CD4-positive, CD25-positive, alpha-beta regulatory T cell (primary cell): ENCODE results near the gene CNPY4. TPM values are rescaled to one million over a fixed set of nuclear protein-coding genes. Genes with fewer than 3 reads are reported as not detected.

ENCODE experiments used
- ATAC-seq, 2 donors: fragments of 150-1000 bp; cut with Tn5 transposase; one replicate each; pipeline ENCODE4 v1.10.0; 2021; ENCODE audit warnings: low read depth in 2 of 2, moderate number of reproducible peaks in 2 of 2, moderate library complexity in 1 of 2
- DNase-seq, 3 donors: peaks; one replicate each; pipeline versions ENCODE4 v3.0.0 to v3.0.0-alpha.2; 2012 to 2022; ENCODE audit warnings: mixed read lengths in 1 of 3
- H3K27ac ChIP-seq: one replicate; pipeline ENCODE4 v1.7.0; 2013; ENCODE audit warnings: mild to moderate bottlenecking, low read length; ENCODE audit not compliant: insufficient read depth, poor library complexity, severe bottlenecking
- H3K27me3 ChIP-seq: one replicate; pipeline ENCODE4 v1.7.0; 2013; ENCODE audit warnings: low read length; ENCODE audit not compliant: control insufficient read depth, insufficient read depth
- H3K36me3 ChIP-seq: one replicate; pipeline ENCODE4 v1.7.0; 2013; ENCODE audit warnings: mild to moderate bottlenecking, low read length, moderate library complexity; ENCODE audit not compliant: control insufficient read depth, insufficient read depth
- H3K4me1 ChIP-seq: 2 replicates; pipeline ENCODE4 v1.7.0; 2013; ENCODE audit warnings: mild to moderate bottlenecking, low read length; ENCODE audit not compliant: insufficient read depth, control insufficient read depth, poor library complexity, severe bottlenecking
- H3K4me3 ChIP-seq: one replicate; pipeline ENCODE4 v1.7.0; 2013; ENCODE audit warnings: low read depth, mild to moderate bottlenecking, low read length, moderate library complexity
- H3K9me3 ChIP-seq, 2 experiments: 1 replicate in 1 of 2; 2 replicates in 1 of 2; pipeline ENCODE4 v1.7.0; 2013; ENCODE audit warnings: low read length in 2 of 2, mild to moderate bottlenecking in 1 of 2, moderate library complexity in 1 of 2; ENCODE audit not compliant: control insufficient read depth in 2 of 2
- H3K27ac Mint-ChIP-seq, 3 donors: one replicate each; pipeline ENCODE4 v1.8.0; 2020 to 2022; ENCODE audit warnings: mild to moderate bottlenecking in 3 of 3, mixed read lengths in 3 of 3, moderate library complexity in 2 of 3
- H3K27me3 Mint-ChIP-seq: one replicate; pipeline ENCODE4 v1.8.0; 2022; ENCODE audit warnings: mild to moderate bottlenecking, mixed read lengths
- H3K36me3 Mint-ChIP-seq: one replicate; pipeline ENCODE4 v1.8.0; 2020; ENCODE audit warnings: mixed read lengths
- H3K4me1 Mint-ChIP-seq, 4 donors: one replicate each; pipeline ENCODE4 v1.8.0; 2020 to 2022; ENCODE audit warnings: mixed read lengths in 4 of 4, mild to moderate bottlenecking in 1 of 4
- H3K4me3 Mint-ChIP-seq, 4 donors: one replicate each; pipeline ENCODE4 v1.8.0; 2020 to 2022; ENCODE audit warnings: mild to moderate bottlenecking in 4 of 4, mixed read lengths in 4 of 4, moderate library complexity in 3 of 4
- H3K9me3 Mint-ChIP-seq, 7 donors: one replicate each; pipeline ENCODE4 v1.8.0; 2020 to 2022; ENCODE audit warnings: mixed read lengths in 7 of 7, mild to moderate bottlenecking in 3 of 7, moderate library complexity in 2 of 7
- polyA plus RNA-seq, 4 donors: library from polyadenylated mRNA; unstranded; fragments of 300-500 nt; fragmentation: Illumina TruSeq; gene quantifications; one replicate each; pipeline ENCODE4 v1.2.3, GENCODE V29; 2021
- total RNA-seq: library from RNA; stranded (reverse); gene quantifications from one replicate; pipeline ENCODE4 v1.2.3, GENCODE V29; 2022

Gene CNPY4
- total and polyA plus RNA-seq, 5 donors from 2014 or later, result 14.1 to 20.7 (median 19.8) TPM

DNA sequence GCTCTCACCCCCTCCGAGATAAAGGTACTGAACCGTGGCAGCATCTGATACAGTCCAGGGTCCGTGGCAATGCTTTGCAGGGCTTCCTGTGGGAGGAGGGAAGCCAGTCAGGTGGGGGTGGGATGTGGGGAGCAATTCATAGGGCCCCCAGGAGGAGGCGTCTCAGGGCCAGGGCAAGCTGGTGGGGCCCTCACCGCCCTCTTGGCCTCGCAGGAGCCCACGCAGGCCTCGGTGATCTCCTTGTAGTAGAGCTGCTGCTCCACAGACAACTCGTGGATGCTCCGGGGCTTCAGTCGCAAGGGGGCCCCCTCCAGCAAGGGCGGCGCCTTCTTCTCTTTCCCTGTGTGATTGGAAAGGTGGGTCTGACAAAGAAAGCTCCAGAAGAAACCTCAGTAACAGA, 7.5 kb upstream of the CNPY4 start:
- no peaks in the 10 kb centered on the region for H3K9me3 Mint-ChIP-seq
- Histone ChIP-seq H3K4me3 (no peak overlapping the region), H3K27me3 (no peaks in the 10 kb centered on the region), H3K27ac (no peak overlapping the region), H3K9me3 (no peaks in the 10 kb centered on the region), H3K36me3 (peaks cover 48% of the 10 kb centered on the region), H3K4me1 (no peaks in the 10 kb centered on the region)
- H3K4me3 Mint-ChIP-seq, result no peak overlapping the region
- H3K27ac Mint-ChIP-seq, result no peak overlapping the region
- DNase-seq (no peak), ATAC-seq (no peak)
- peaks cover 23% of the 10 kb centered on the region for H3K36me3 Mint-ChIP-seq
- H3K27me3 Mint-ChIP-seq, result no peaks in the 10 kb centered on the region
- peaks cover 0 to 4% (median 0%) of the 10 kb centered on the region in 4 donors for H3K4me1 Mint-ChIP-seq

- peaks cover 12% of the 10 kb centered on the region for H3K36me3 Mint-ChIP-seq
- H3K27me3 ChIP-seq, result no peaks in the 10 kb centered on the region
- no peak overlapping the region for H3K4me3 ChIP-seq
- peaks cover 27% of the 10 kb centered on the region for H3K36me3 ChIP-seq
- H3K4me3 Mint-ChIP-seq, result no peak overlapping the region
- no peak overlapping the region for H3K27ac Mint-ChIP-seq
- H3K4me1 Mint-ChIP-seq, result peaks cover 0 to 16% (median 5%) of the 10 kb centered on the region in 4 donors
- no peaks in the 10 kb centered on the region for H3K9me3 Mint-ChIP-seq
- no peak overlapping the region for H3K27ac ChIP-seq
- no peaks in the 10 kb centered on the region for H3K9me3 ChIP-seq
- DNase-seq, result no peak
- H3K27me3 Mint-ChIP-seq, result no peaks in the 10 kb centered on the region
- H3K4me1 ChIP-seq, result peaks cover 15% of the 10 kb centered on the region
- no peak for ATAC-seq
Measured at GRCh38 chr7:100115026-100115425, 4.4 kb upstream of the CNPY4 start.

- DNase-seq (no peak), ATAC-seq (no peak)
- Mint-ChIP-seq H3K27ac (peak overlapping the region; percentile 97 to 100 (median 98)), H3K9me3 (no peaks in the 10 kb centered on the region), H3K4me3 (peak overlapping the region; percentile 95 to 99 (median 98)), H3K36me3 (no peaks in the 10 kb centered on the region), H3K4me1 (peaks cover 0 to 29% (median 13%) of the 10 kb centered on the region in 4 donors), H3K27me3 (peaks cover 5% of the 10 kb centered on the region)
- no peaks in the 10 kb centered on the region for H3K9me3 ChIP-seq
- peaks cover 23% of the 10 kb centered on the region for H3K4me1 ChIP-seq
- peaks cover 10% of the 10 kb centered on the region for H3K36me3 ChIP-seq
- peak overlapping the region; percentile 95 for H3K27ac ChIP-seq
- no peaks in the 10 kb centered on the region for H3K27me3 ChIP-seq
- H3K4me3 ChIP-seq, result peak overlapping the region; percentile 95
Measured at GRCh38 chr7:100118388-100119071, 904 bp upstream of the CNPY4 start.

- Mint-ChIP-seq H3K9me3 (no peaks in the 10 kb centered on the region), H3K4me3 (peak overlapping the region; percentile 95 to 99 (median 98)), H3K27me3 (peaks cover 5% of the 10 kb centered on the region), H3K4me1 (peaks cover 0 to 41% (median 21%) of the 10 kb centered on the region in 4 donors), H3K36me3 (no peaks in the 10 kb centered on the region), H3K27ac (peak overlapping the region; percentile 97 to 100 (median 98))
- Histone ChIP-seq H3K4me3 (peak overlapping the region; percentile 95), H3K27me3 (no peaks in the 10 kb centered on the region), H3K36me3 (peaks cover 5% of the 10 kb centered on the region), H3K9me3 (no peaks in the 10 kb centered on the region), H3K27ac (peak overlapping the region; percentile 95), H3K4me1 (peaks cover 33% of the 10 kb centered on the region)
- peak; percentile 61 to 81 (median 76) for DNase-seq
- ATAC-seq, result peak; percentile 66 to 69
Measured at GRCh38 chr7:100119970-100120732, 717 bp downstream of the CNPY4 start.

GRCh38 chr7:100120733-100121036, 1.3 kb downstream of the CNPY4 start:
- no peaks in the 10 kb centered on the region for H3K36me3 Mint-ChIP-seq
- H3K36me3 ChIP-seq, result peaks cover 5% of the 10 kb centered on the region
- H3K4me1 ChIP-seq, result peaks cover 37% of the 10 kb centered on the region
- H3K9me3 ChIP-seq, result no peaks in the 10 kb centered on the region
- H3K27ac Mint-ChIP-seq, result peak overlapping the region; percentile 97 to 100 (median 98)
- peaks cover 5% of the 10 kb centered on the region for H3K27me3 Mint-ChIP-seq
- H3K4me3 ChIP-seq, result peak overlapping the region; percentile 95
- no peaks in the 10 kb centered on the region for H3K27me3 ChIP-seq
- peak overlapping the region; percentile 95 for H3K27ac ChIP-seq
- H3K4me1 Mint-ChIP-seq, result peaks cover 0 to 46% (median 23%) of the 10 kb centered on the region in 4 donors
- peak overlapping the region; percentile 95 to 99 (median 98) for H3K4me3 Mint-ChIP-seq
- no peak for ATAC-seq
- no peak for DNase-seq
- no peaks in the 10 kb centered on the region for H3K9me3 Mint-ChIP-seq

DNA sequence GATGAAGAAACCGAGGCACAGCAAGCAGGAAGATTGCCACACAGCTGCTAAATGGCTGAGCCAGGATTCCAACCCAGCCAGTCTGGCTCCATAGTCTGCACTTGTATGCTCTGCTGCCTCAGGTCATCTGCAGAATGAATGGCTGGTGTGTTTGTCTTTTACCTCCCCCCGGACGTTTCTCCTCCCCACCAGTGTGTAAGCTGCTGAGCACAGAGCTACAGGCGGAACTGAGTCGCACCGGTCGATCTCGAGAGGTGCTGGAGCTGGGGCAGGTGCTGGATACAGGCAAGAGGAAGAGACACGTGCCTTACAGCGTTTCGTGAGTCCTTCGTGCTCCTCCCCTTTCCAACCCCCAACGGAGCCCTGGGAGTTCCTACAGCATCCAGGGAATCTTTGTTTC, 2.6 kb downstream of the CNPY4 start:
- Histone ChIP-seq H3K27me3 (no peaks in the 10 kb centered on the region), H3K4me1 (peaks cover 45% of the 10 kb centered on the region), H3K9me3 (no peaks in the 10 kb centered on the region), H3K4me3 (no peak overlapping the region), H3K36me3 (peaks cover 5% of the 10 kb centered on the region), H3K27ac (no peak overlapping the region)
- no peak for DNase-seq
- peak overlapping the region in 1 of 4 donors; percentile 51 for H3K4me3 Mint-ChIP-seq
- no peak for ATAC-seq
- no peak overlapping the region for H3K27ac Mint-ChIP-seq
- H3K36me3 Mint-ChIP-seq, result no peaks in the 10 kb centered on the region
- peaks cover 0 to 54% (median 28%) of the 10 kb centered on the region in 4 donors for H3K4me1 Mint-ChIP-seq
- H3K9me3 Mint-ChIP-seq, result no peaks in the 10 kb centered on the region
- peaks cover 5% of the 10 kb centered on the region for H3K27me3 Mint-ChIP-seq

DNA sequence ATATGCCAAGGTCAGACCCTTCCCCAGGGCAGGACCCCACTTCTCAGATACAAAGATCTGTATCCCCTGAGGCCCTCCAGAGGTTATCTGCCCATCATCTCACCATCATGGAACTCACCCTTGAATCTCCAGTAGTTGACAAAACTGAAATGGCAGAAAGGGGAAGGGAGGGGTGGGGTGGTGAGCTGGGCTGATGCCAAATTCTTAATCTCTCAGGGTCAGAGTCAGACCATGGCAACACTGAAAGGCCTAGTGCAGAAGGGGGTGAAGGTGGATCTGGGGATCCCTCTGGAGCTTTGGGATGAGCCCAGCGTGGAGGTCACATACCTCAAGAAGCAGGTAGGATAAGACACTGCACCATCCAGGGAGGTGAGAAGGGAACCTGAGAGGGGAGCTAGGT, 3.1 kb downstream of the CNPY4 start:
- H3K4me1 Mint-ChIP-seq, result peaks cover 0 to 54% (median 28%) of the 10 kb centered on the region in 4 donors
- H3K9me3 Mint-ChIP-seq, result no peaks in the 10 kb centered on the region

More for the DNA sequence above, 3.1 kb downstream of the CNPY4 start:
- Histone ChIP-seq H3K36me3 (peaks cover 5% of the 10 kb centered on the region), H3K4me3 (no peak overlapping the region), H3K27me3 (no peaks in the 10 kb centered on the region), H3K4me1 (peaks cover 46% of the 10 kb centered on the region), H3K27ac (no peak overlapping the region), H3K9me3 (no peaks in the 10 kb centered on the region)
- H3K36me3 Mint-ChIP-seq, result no peaks in the 10 kb centered on the region
- H3K27ac Mint-ChIP-seq, result peak overlapping the region in 2 of 3 donors; percentile 52 to 82
- peaks cover 5% of the 10 kb centered on the region for H3K27me3 Mint-ChIP-seq
- DNase-seq (no peak), ATAC-seq (no peak)
- H3K4me3 Mint-ChIP-seq, result peak overlapping the region in 2 of 4 donors; percentile 58 to 59
